Activated CD4-positive, alpha-beta T cell treated with anti-CD3 and anti-CD28 coated beads for 36 hours (primary cell): Measurements from ENCODE around the gene F13A1. TPM values are rescaled to one million over a fixed set of nuclear protein-coding genes. Genes with fewer than 3 reads are reported as not detected.

Source experiments
- ATAC-seq: fragments of 200-7000 bp; cut with Tn5 transposase; one replicate; pipeline ENCODE4 v1.10.0; 2021; ENCODE audit warnings: mild to moderate bottlenecking, moderate library complexity
- CTCF ChIA-PET: fragments of 350-600 bp; sonication (Branson Sonifier 250); formaldehyde crosslinking; loops from one replicate; lab custom pipeline; 2021; ENCODE audit warnings: antibody characterized with exemption; lab: Charles Lee
- POLR2A ChIA-PET: fragments of 350-600 bp; sonication (Branson Sonifier 250); formaldehyde crosslinking; loops from one replicate; lab custom pipeline; 2021; ENCODE audit warnings: antibody characterized with exemption, inconsistent platforms; lab: Charles Lee
- DNase-seq: peaks from one replicate; pipeline ENCODE4 v3.0.0-alpha.2; 2020
- H3K27ac Mint-ChIP-seq: one replicate; pipeline ENCODE4 v1.8.0; 2021; ENCODE audit warnings: mixed read lengths
- H3K27me3 Mint-ChIP-seq: one replicate; pipeline ENCODE4 v1.8.0; 2021; ENCODE audit warnings: mixed read lengths
- H3K36me3 Mint-ChIP-seq: one replicate; pipeline ENCODE4 v1.8.0; 2021; ENCODE audit warnings: low read depth, mixed read lengths
- H3K4me1 Mint-ChIP-seq: one replicate; pipeline ENCODE4 v1.8.0; 2021; ENCODE audit warnings: mixed read lengths
- H3K4me3 Mint-ChIP-seq: one replicate; pipeline ENCODE4 v1.8.0; 2021; ENCODE audit warnings: mild to moderate bottlenecking, moderate library complexity, mixed read lengths
- H3K9me3 Mint-ChIP-seq: one replicate; pipeline ENCODE4 v1.8.0; 2021; ENCODE audit warnings: low read depth, mixed read lengths
- intact Hi-C, 2 experiments: fragments of 100-400 bp; cut with DNase I in 1 of 2; cut with micrococcal nuclease in 1 of 2; formaldehyde crosslinking; loops; one replicate each; pipeline versions ENCODE4 v1.14.2 to v1.15.1; 2022 to 2024; cut with DNase I, micrococcal nuclease
- total RNA-seq, 2 experiments: library from RNA; stranded (reverse); gene quantifications; one replicate each; pipeline ENCODE4 v1.2.3, GENCODE V29; 2021

F13A1 gene
- total RNA-seq, 2 experiments from 2014 or later: not detected

DNA sequence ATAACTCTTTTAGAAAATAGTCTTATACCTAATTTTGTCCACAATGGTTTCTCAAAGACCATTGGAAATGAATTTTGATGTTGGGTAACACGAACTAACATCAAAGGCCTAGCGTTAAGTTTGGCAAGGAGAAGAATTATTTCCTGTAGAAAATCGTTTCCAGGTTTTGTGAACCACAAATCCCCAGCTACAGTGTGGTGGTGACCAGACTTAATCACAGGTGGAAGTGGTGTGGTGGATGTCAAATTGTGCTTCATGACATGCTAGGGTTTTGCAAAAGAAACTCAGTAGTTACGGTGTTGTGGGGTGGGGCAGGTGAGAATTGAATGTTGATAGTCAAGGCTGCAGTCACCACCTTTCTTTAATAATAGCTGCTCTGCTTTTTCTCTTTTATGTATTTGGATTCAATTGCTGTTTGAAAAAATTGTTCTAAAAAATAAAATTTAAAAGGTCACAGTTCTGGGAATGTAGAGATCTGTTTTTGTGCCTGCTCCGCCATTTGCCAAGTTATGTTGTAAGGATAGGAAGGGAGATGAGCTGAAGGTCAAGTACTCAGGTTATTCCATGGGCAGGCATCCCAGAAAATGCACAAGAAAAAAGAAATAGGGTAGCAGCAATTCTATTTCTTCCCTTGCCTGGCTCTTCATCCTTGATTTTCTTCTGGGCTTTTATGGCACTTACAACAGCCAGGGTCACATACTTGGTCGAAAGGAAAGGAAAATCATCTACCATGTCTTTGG lies 83.6 kb downstream of the F13A1 start:
- ChIA-PET POLR2A (no interaction called here), CTCF (interaction anchor here (1.5 kb wide), 1 partner anchor 29 kb away, joined by 6 read pairs; no protein-coding TSS in a partner anchor)
- Mint-ChIP-seq H3K27ac (no peak overlapping the region), H3K4me3 (no peak overlapping the region), H3K36me3 (no peaks in the 10 kb centered on the region), H3K4me1 (no peaks in the 10 kb centered on the region), H3K9me3 (no peaks in the 10 kb centered on the region), H3K27me3 (peaks cover 21% of the 10 kb centered on the region)
- ATAC-seq (no peak), DNase-seq (no peak)
- intact Hi-C loops: no loop called here

DNA sequence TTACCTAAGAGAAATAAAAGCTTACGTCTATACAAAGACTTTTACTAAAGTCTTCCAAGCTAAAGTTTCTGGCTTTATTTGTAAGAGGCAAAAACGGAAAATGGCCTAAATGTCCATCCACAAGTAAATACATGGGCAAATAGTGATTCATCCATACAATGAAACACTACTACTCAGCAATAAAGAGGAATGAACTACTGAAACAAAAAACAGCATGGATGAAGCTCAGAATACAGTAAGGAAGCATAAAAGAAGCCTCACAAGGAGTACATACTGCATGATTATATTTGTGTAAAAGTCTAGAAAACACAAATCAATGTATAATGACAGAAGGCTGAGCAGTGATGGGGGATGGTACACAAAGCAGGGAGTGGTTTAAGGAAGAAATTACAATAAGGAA lies 84.7 kb downstream of the F13A1 start:
- DNase-seq (no peak), ATAC-seq (no peak)
- Mint-ChIP-seq H3K27ac (no peak overlapping the region), H3K9me3 (no peaks in the 10 kb centered on the region), H3K4me3 (no peak overlapping the region), H3K36me3 (no peaks in the 10 kb centered on the region), H3K27me3 (peaks cover 24% of the 10 kb centered on the region), H3K4me1 (no peaks in the 10 kb centered on the region)
- POLR2A ChIA-PET: no interaction called here
- CTCF ChIA-PET: interaction anchor here (1.0 kb wide), 1 partner anchor 13 kb away, joined by 4 read pairs; no protein-coding TSS in a partner anchor
- intact Hi-C loops: no loop called here

DNA sequence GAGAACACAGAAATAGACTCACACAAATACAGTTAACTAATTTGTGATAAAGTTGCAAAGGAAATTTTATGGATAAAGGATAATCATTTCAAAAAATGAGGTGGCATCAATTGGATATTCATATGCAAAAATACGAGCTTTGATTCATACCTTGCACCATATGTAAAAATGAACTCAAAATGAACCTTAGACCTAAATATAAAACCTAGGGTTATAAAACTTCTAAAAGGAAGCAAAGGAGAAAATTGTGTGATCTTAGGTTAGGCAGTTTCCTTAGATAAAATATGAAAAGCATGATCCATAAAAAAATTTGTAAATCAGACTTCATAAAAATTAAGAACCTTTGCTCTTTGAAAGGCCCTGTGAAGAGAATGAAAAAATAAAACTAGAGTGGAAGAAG lies 85.5 kb downstream of the F13A1 start:
- ChIA-PET CTCF (no interaction called here), POLR2A (no interaction called here)
- Mint-ChIP-seq H3K27ac (no peak overlapping the region), H3K27me3 (peaks cover 26% of the 10 kb centered on the region), H3K4me1 (no peaks in the 10 kb centered on the region), H3K4me3 (no peak overlapping the region), H3K36me3 (no peaks in the 10 kb centered on the region), H3K9me3 (no peaks in the 10 kb centered on the region)
- DNase-seq: no peak
- no peak for ATAC-seq
- intact Hi-C loops: no loop called here

DNA sequence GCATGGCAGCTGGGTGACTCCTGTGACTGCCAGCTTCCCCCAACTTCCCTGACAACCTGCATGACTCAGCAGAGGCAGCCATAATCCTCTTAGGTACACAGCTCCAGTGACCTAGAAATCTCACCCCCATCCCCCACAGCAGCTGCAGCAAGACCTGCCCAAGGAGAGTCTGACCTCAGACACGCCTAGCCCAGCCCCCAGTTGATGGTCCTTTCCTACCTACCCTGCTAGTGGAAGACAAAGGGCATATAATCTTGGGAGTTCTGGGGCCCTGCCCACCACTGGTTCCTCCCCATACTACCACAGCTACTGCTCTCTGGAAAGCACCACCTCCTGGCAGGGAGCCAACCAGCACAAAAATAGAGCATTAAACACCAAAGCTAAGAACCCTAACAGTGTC lies 90.2 kb downstream of the F13A1 start:
- intact Hi-C loops: no loop called here
- H3K9me3 Mint-ChIP-seq: no peaks in the 10 kb centered on the region
- no peak overlapping the region for H3K4me3 Mint-ChIP-seq
- no peaks in the 10 kb centered on the region for H3K36me3 Mint-ChIP-seq
- no peak for ATAC-seq
- H3K27ac Mint-ChIP-seq: no peak overlapping the region
- ChIA-PET CTCF (no interaction called here), POLR2A (no interaction called here)
- DNase-seq: no peak
- H3K27me3 Mint-ChIP-seq: peaks cover 35% of the 10 kb centered on the region
- no peaks in the 10 kb centered on the region for H3K4me1 Mint-ChIP-seq

DNA sequence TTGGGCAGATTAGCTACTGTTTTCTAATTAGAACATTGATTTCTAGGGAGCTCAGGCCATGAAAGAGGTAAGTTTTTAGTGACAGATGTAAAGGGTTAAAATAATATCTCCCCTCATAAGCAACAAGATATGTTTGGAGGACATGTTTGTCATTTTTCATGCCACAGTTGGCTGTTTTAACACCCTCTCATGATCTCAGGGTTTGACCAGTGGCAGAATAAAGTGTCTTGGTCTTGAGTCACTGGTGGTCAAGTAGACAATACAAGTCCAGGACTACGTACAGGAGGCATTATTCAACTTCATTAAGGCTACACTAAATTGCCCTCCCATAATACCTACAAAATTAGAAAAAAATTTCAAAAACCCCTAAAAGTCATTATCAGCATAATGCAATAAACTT lies 92.6 kb downstream of the F13A1 start:
- no peaks in the 10 kb centered on the region for H3K36me3 Mint-ChIP-seq
- DNase-seq (no peak), ATAC-seq (no peak)
- CTCF ChIA-PET: no interaction called here
- peaks cover 36% of the 10 kb centered on the region for H3K27me3 Mint-ChIP-seq
- H3K4me3 Mint-ChIP-seq: no peak overlapping the region
- H3K9me3 Mint-ChIP-seq: no peaks in the 10 kb centered on the region
- POLR2A ChIA-PET: no interaction called here
- H3K4me1 Mint-ChIP-seq: no peaks in the 10 kb centered on the region
- no peak overlapping the region for H3K27ac Mint-ChIP-seq
- intact Hi-C loops: no loop called here

DNA sequence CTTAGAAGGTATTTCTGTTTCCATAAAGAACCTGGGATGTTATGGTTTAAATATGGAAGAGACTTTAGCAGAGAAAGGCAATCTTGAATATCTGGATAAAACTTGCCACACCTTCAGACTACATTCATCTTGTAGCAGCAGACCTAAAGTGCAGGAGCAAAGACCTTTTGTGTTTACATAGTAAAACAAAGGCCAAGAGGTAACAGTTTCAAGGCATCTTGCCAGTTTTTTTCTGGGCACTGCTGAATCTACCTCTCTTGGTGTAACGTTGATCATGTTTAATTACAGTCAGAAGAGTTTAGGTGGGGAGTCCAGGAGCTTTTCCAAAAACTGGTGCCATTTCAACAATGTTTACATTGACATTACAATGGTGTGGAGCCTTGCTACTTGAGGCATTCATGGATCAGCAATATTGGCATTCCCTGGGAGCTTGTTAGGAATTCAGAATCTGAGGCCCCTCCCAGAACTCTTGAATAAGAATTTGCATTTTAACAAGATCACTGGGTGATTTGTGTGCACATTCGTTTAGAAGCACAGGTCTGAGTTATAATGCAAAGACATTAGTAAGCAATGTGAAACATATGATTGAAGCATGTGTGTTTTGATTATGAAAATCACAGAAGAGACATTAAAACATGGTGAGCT lies 94.5 kb downstream of the F13A1 start:
- peaks cover 34% of the 10 kb centered on the region for H3K27me3 Mint-ChIP-seq

DNA sequence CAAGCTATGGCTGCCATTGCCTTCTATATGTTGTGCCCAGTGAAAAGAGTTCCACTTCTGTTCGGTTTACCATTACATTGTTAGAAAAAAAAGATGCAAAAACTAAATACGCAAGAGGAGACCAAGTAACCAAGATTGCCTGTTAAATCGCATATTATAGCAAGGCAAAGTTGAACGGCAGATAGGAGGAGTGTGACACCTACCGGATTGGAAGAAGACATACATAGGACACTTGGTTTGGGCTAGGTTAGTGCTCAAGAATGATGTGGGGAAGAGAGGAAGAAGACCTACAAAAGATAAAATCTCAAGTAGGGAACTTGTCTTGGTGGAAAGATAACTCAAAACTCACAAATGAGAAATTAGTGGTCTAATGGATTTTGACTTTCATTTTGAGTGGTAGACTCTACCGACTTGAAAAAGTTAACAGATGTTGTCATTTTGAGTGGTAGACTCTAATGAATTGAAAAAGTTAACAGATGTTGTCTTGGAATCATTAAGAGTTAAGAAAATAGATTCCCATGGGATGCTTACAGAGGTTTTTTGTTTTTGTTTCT lies 95.5 kb downstream of the F13A1 start:
- DNase-seq (no peak), ATAC-seq (no peak)
- ChIA-PET CTCF (no interaction called here), POLR2A (no interaction called here)
- intact Hi-C loops: loop anchor here in 1 of 2 experiments (5.0 kb wide), 1 partner anchor 322 kb away; no protein-coding TSS in a partner anchor
- Mint-ChIP-seq H3K4me3 (no peak overlapping the region), H3K9me3 (no peaks in the 10 kb centered on the region), H3K27me3 (peaks cover 34% of the 10 kb centered on the region), H3K27ac (no peak overlapping the region), H3K4me1 (no peaks in the 10 kb centered on the region), H3K36me3 (no peaks in the 10 kb centered on the region)

More for the DNA sequence above, 94.5 kb downstream of the F13A1 start:
- H3K4me1 Mint-ChIP-seq: no peaks in the 10 kb centered on the region
- ATAC-seq (no peak), DNase-seq (no peak)
- POLR2A ChIA-PET: no interaction called here
- no peaks in the 10 kb centered on the region for H3K9me3 Mint-ChIP-seq
- CTCF ChIA-PET: no interaction called here
- no peak overlapping the region for H3K4me3 Mint-ChIP-seq
- intact Hi-C loops: no loop called here
- H3K36me3 Mint-ChIP-seq: no peaks in the 10 kb centered on the region
- no peak overlapping the region for H3K27ac Mint-ChIP-seq

DNA sequence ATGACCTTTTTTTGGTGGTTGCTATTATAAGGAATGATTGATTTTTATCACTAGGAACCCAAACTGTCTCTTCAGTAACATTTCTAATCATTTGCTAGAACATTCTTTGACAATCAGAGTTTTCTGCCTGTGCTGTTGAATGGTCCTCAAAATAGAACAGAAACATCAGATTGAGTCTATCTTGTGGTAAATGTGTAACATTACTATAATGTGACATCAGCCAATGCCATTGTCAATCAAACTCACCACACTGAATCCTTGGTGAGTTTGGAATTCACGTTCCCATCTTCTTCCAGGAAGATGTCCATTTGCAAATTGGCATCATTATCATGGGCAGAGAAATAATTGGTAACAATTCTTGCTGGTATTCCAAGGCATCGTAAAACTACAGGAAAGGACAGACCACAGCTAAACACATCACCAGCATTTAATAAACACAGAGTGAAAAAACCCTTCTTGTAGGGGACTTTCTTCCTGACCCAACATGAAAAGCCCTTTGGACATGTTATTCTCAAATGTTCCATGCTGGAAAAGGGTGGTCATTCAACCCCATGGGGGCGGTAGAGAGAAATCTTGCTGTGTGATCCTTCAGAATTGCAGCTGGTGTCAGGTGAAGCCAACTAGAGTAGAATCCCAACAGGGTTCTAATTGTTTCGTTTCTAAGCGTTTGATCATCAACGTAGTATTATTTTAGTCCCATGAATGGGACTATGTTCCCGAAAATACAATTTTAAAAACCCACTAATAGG lies 98.5 kb downstream of the F13A1 start:
- Mint-ChIP-seq H3K36me3 (no peaks in the 10 kb centered on the region), H3K27ac (no peak overlapping the region), H3K9me3 (no peaks in the 10 kb centered on the region), H3K4me1 (no peaks in the 10 kb centered on the region), H3K4me3 (no peak overlapping the region), H3K27me3 (peaks cover 25% of the 10 kb centered on the region)
- POLR2A ChIA-PET: no interaction called here
- ATAC-seq: no peak
- DNase-seq: peak; percentile 20
- intact Hi-C loops: loop anchor here in 1 of 2 experiments (5.0 kb wide), 1 partner anchor 325 kb away; no protein-coding TSS in a partner anchor
- CTCF ChIA-PET: interaction anchor here (0.8 kb wide), 1 partner anchor 14 kb away, joined by 4 read pairs; no protein-coding TSS in a partner anchor

DNA sequence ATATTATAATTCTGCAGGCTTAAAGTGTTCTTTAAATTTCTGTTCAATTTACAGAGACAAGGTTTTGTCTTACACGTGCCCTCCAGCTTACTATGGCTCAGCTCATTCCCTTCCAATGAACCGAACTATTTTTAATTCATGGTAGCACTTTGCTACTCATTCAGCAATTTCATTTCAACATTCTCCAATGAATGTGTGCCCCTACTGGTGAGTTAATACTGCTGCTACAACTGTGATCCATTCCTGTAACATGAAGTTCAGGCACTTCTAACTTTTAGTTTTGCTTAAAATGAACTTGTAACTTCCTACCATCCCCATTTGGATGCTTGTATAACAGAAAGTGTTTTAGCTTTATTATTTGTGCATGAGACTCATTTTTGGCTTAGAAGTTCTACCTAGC lies 99.7 kb downstream of the F13A1 start:
- ChIA-PET POLR2A (no interaction called here), CTCF (no interaction called here)
- DNase-seq: no peak
- no peak overlapping the region for H3K27ac Mint-ChIP-seq
- no peak overlapping the region for H3K4me3 Mint-ChIP-seq
- intact Hi-C loops: loop anchor here in 1 of 2 experiments (5.0 kb wide), 1 partner anchor 327 kb away; no protein-coding TSS in a partner anchor
- ATAC-seq: no peak
- H3K9me3 Mint-ChIP-seq: no peaks in the 10 kb centered on the region
- H3K36me3 Mint-ChIP-seq: no peaks in the 10 kb centered on the region
- H3K27me3 Mint-ChIP-seq: peaks cover 21% of the 10 kb centered on the region
- H3K4me1 Mint-ChIP-seq: no peaks in the 10 kb centered on the region

DNA sequence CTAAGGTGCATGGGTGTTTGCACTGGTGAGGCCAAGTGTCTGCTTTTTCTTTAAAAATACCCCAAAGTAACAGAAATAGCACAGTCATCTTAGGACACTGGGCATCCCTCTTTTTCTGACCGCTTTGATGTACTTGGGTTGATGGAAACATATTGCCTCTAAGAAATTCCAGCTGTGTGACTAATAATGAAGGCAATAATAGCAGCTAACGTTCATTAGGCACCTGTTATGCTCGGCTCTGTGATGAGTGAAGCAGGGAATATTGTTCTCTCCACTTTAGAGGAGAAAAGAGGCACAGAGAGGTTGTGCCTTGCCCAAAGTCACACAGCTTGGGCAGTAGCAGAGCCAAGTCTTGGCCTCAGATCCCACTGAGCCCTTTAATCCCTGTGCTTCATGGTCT lies 100.7 kb downstream of the F13A1 start:
- Mint-ChIP-seq H3K27me3 (peaks cover 18% of the 10 kb centered on the region), H3K9me3 (no peaks in the 10 kb centered on the region), H3K27ac (no peak overlapping the region), H3K4me3 (no peak overlapping the region), H3K4me1 (no peaks in the 10 kb centered on the region), H3K36me3 (no peaks in the 10 kb centered on the region)
- DNase-seq (no peak), ATAC-seq (no peak)
- ChIA-PET CTCF (no interaction called here), POLR2A (no interaction called here)
- intact Hi-C loops: loop anchor here in 1 of 2 experiments (5.0 kb wide), 1 partner anchor 328 kb away; no protein-coding TSS in a partner anchor

DNA sequence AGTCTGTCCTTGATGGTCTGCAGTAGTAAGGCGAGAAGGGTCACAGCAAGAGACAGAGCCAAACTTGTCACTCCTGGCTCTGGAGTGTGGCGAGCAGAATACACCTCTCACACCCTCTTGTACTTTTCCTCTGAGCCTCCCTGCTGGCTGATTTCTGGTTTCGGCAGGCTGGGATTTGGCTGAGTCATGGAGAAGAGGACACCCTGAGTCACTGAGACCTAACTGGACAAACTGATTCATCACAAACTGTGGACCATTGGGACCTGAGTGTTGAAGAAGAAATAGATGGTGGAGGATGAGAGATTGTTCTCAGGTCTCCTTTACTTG lies 101.7 kb downstream of the F13A1 start:
- Mint-ChIP-seq H3K9me3 (no peaks in the 10 kb centered on the region), H3K36me3 (no peaks in the 10 kb centered on the region), H3K27me3 (peaks cover 15% of the 10 kb centered on the region), H3K4me3 (no peak overlapping the region), H3K27ac (no peak overlapping the region), H3K4me1 (no peaks in the 10 kb centered on the region)
- intact Hi-C loops: no loop called here
- DNase-seq (no peak), ATAC-seq (no peak)
- ChIA-PET CTCF (no interaction called here), POLR2A (no interaction called here)
